HepG2 (cell line): ENCODE data around the gene NT5C3B. TPM values are rescaled to one million over a fixed set of nuclear protein-coding genes. Genes with fewer than 3 reads are reported as not detected.

Experiments used
- ATAC-seq: fragments of 200-7000 bp; cut with Tn5 transposase; 3 replicates; pipeline ENCODE4 v1.9.1; 2020; ENCODE audit warnings: mild to moderate bottlenecking, moderate library complexity
- BruUV-seq: library from RNA; stranded (reverse); fragments of 400-500 nt; replicated peaks from 2 replicates; lab custom pipeline; 2021; lab: Mats Ljungman, UMichigan
- CTCF ChIA-PET: fragments of 300-600 bp; formaldehyde crosslinking; extraction: SDS; loops from one replicate; lab custom pipeline; 2021; ENCODE audit warnings: low total read pairs, inconsistent platforms, low intra/inter-chr PET ratio; lab: Yijun Ruan, JAX
- POLR2A ChIA-PET: fragments of 350-600 bp; sonication (Branson Sonifier 250); formaldehyde crosslinking; loops from one replicate; lab custom pipeline; 2020; ENCODE audit warnings: antibody characterized with exemption, inconsistent platforms; lab: Yijun Ruan, JAX
- DNase-seq: peaks from one replicate; pipeline ENCODE4 v3.0.0-alpha.2; 2015; ENCODE audit warnings: low spot score
- FAIRE-seq: peaks from 3 replicates; lab custom pipeline; 2011; peaks lifted over from hg19 to GRCh38; lab: Jason Lieb, UNC
- H2AFZ ChIP-seq: one replicate; pipeline ENCODE4 v1.6.1; 2011; ENCODE audit warnings: low read length, inconsistent platforms
- H3K27ac ChIP-seq: fragments of 300-600 bp; 3 replicates; pipeline ENCODE4 v1.8.0; 2011; ENCODE audit warnings: mixed run types, mild to moderate bottlenecking, mixed read lengths, low read length, inconsistent platforms; ENCODE audit not compliant: insufficient read depth; ENCODE audit errors: extremely low read length
- H3K27me3 ChIP-seq, 2 experiments: fragments of 200-600 bp in 1 of 2; 2 replicates in 1 of 2; 3 replicates in 1 of 2; pipeline versions ENCODE4 v1.6.0 to v1.8.0; 2011; ENCODE audit warnings: low read length in 2 of 2, mild to moderate bottlenecking in 2 of 2, moderate library complexity in 2 of 2, inconsistent platforms in 1 of 2; ENCODE audit not compliant: insufficient read depth in 2 of 2, control insufficient read depth in 1 of 2
- H3K36me3 ChIP-seq, 2 experiments: fragments of 200-600 bp in 1 of 2; replicated peaks in 1 of 2; 2 replicates in 1 of 2; 3 replicates in 1 of 2; pipeline versions ENCODE4 v1.5.1 to v1.8.0; 2011; ENCODE audit warnings: low read length in 2 of 2, inconsistent platforms in 1 of 2; ENCODE audit not compliant: insufficient read depth in 2 of 2, control insufficient read depth in 1 of 2
- H3K4me1 ChIP-seq: 2 replicates; pipeline ENCODE4 v1.5.1; 2012; ENCODE audit warnings: low read length, inconsistent platforms; ENCODE audit not compliant: insufficient read depth
- H3K4me2 ChIP-seq: 2 replicates; pipeline ENCODE4 v1.6.0; 2011; ENCODE audit warnings: low read depth, low read length, inconsistent platforms
- H3K4me3 ChIP-seq, 3 experiments: fragments of 200-600 bp in 1 of 3; sonication (generic), shearing (Covaris generic) in 1 of 3; replicated peaks in 1 of 3; 2 replicates each; pipeline ENCODE4 v1.5.1; 2011 to 2016; ENCODE audit warnings: low read length in 3 of 3, inconsistent platforms in 2 of 3, low read depth in 2 of 3, mild to moderate bottlenecking in 2 of 3, control low read depth in 1 of 3, mixed read lengths in 1 of 3; ENCODE audit not compliant: insufficient read depth in 1 of 3
- H3K79me2 ChIP-seq: one replicate; pipeline ENCODE4 v1.6.1; 2011; ENCODE audit warnings: low read length, inconsistent platforms; ENCODE audit not compliant: insufficient read depth
- H3K9ac ChIP-seq: 2 replicates; pipeline ENCODE4 v1.6.0; 2011; ENCODE audit warnings: mild to moderate bottlenecking, low read depth, low read length, inconsistent platforms; ENCODE audit not compliant: insufficient read depth
- H3K9me3 ChIP-seq: 2 replicates; pipeline ENCODE4 v1.5.1; 2012; ENCODE audit warnings: mild to moderate bottlenecking, low read length
- H4K20me1 ChIP-seq: 2 replicates; pipeline ENCODE4 v1.6.0; 2011; ENCODE audit warnings: inconsistent platforms, mild to moderate bottlenecking, low read length, moderate library complexity; ENCODE audit not compliant: insufficient read depth
- CENPT ChIP-seq: sonication (generic); formaldehyde crosslinking; IDR thresholded peaks from 2 replicates; pipeline ENCODE4 v1.8.0; 2022; ENCODE audit warnings: low read depth, mild to moderate bottlenecking, moderate library complexity, missing genetic modification reagents
- DRAP1 ChIP-seq: IDR thresholded peaks from 2 replicates; pipeline ENCODE4 v1.6.1; 2016; ENCODE audit warnings: missing genetic modification reagents, missing compliant biosample characterization
- SP140L ChIP-seq: sonication (generic); formaldehyde crosslinking; IDR thresholded peaks from 2 replicates; pipeline ENCODE4 v1.4.0; 2020; ENCODE audit warnings: missing genetic modification reagents, borderline replicate concordance
- ZNF142 ChIP-seq: sonication (generic); formaldehyde crosslinking; IDR thresholded peaks from 2 replicates; pipeline ENCODE4 v1.4.0; 2020; ENCODE audit warnings: missing genetic modification reagents
- ZNF17 ChIP-seq: sonication (generic); formaldehyde crosslinking; IDR thresholded peaks from 2 replicates; pipeline ENCODE4 v1.5.0; 2020; ENCODE audit warnings: mild to moderate bottlenecking, missing genetic modification reagents
- ZNF24 ChIP-seq: fragments of 450-650 bp; IDR thresholded peaks from 2 replicates; pipeline ENCODE4 v1.6.1; 2017; ENCODE audit warnings: antibody characterized with exemption, mild to moderate bottlenecking
- ZNF333 ChIP-seq: sonication (generic); formaldehyde crosslinking; IDR thresholded peaks from 2 replicates; pipeline ENCODE4 v1.4.0; 2020; ENCODE audit warnings: mild to moderate bottlenecking, missing genetic modification reagents, borderline replicate concordance
- WGBS: methylation state at CpG from one replicate; pipeline ENCODE4 v1.1.6; 2017; ENCODE audit warnings: low lambda C conversion rate; 5-methylcytosine and 5-hydroxymethylcytosine counted together
- in situ Hi-C: cut with HindIII; loops from 2 replicates; pipeline ENCODE4 v1.10.0; 2017; ENCODE audit warnings: low pct_unique_long_range_greater_than_20kb; ENCODE audit not compliant: extremely low pct_ligation_motif_present
- intact Hi-C: fragments of 100-400 bp; cut with micrococcal nuclease; formaldehyde crosslinking; loops from one replicate; pipeline ENCODE4 v1.10.0; 2022; ENCODE audit not compliant: unreplicated experiment
- polyA plus RNA-seq, 8 experiments: library from polyadenylated mRNA; depleted of rRNA in 3 of 8; stranded (reverse) in 7 of 8; unstranded in 1 of 8; fragments of >200 nt; fragmentation: Illumina TruSeq in 4 of 8; extraction: Trizol in 4 of 8; gene quantifications; 2 replicates each; pipeline versions ENCODE4 v1.2.1 to v1.2.3, GENCODE V29; 2011 to 2016; ENCODE audit warnings: low read depth in 4 of 8, missing spikeins in 1 of 8, mixed read lengths in 1 of 8; ENCODE audit not compliant: insufficient read depth in 1 of 8
- total RNA-seq, 5 experiments: library from RNA; depleted of rRNA; stranded (reverse); fragments of >200 nt; fragmentation: Illumina TruSeq; extraction: Trizol; gene quantifications; 2 replicates each; pipeline ENCODE4 v1.2.3, GENCODE V29; 2016; ENCODE audit warnings: low read depth in 1 of 5

Gene NT5C3B
- total and polyA plus RNA-seq, 2 of the 13 experiments (the other 11 are each of a cell fraction or from before 2014, with no cell fraction given): 104 to 126 TPM

- no peak for FAIRE-seq
- H3K79me2 ChIP-seq: peaks cover 39% of the 10 kb centered on the region
- WGBS: 94% methylated on average over 4 of the region's 4 CpGs
- TF ChIP-seq CENPT (CRISPR knock-in tag): no peak
- TF ChIP-seq SP140L: no peak
- TF ChIP-seq ZNF142 (CRISPR knock-in tag): no peak
- TF ChIP-seq ZNF17 (CRISPR knock-in tag): no peak
- no peak for TF ChIP-seq ZNF24
- no peak for TF ChIP-seq DRAP1 (CRISPR knock-in tag)
- TF ChIP-seq ZNF333 (CRISPR knock-in tag): no peak
- no peaks in the 10 kb centered on the region for H4K20me1 ChIP-seq
- ChIA-PET POLR2A (no interaction called here), CTCF (no interaction called here)
- H3K4me1 ChIP-seq: no peaks in the 10 kb centered on the region
- intact Hi-C loops: no loop called here
- no peak overlapping the region for H3K27ac ChIP-seq
- no peak overlapping the region for H2AFZ ChIP-seq
- ATAC-seq: no peak
- peaks cover 15 to 38% of the 10 kb centered on the region in 2 experiments for H3K36me3 ChIP-seq
- DNase-seq: no peak
- H3K4me2 ChIP-seq: no peak overlapping the region
- H3K9me3 ChIP-seq: no peaks in the 10 kb centered on the region
- in situ Hi-C loops: no loop called here
- no peak overlapping the region for H3K4me3 ChIP-seq
- BruUV-seq: no TSS peak
- H3K27me3 ChIP-seq: no peaks in the 10 kb centered on the region
- H3K9ac ChIP-seq: no peak overlapping the region
Measured at GRCh38 chr17:41849251-41849990, 13.4 kb upstream of the NT5C3B start.
